ENCODE results near the gene ZNF687.

- TF ChIP-seq POLR2A (IDR thresholded peaks at IDR 0.05; ENCODE audit: borderline replicate concordance, extremely low read depth, insufficient read depth, insufficient read length) (no peak), POLR2AphosphoS5 (IDR thresholded peaks at IDR 0.05; ENCODE audit: low read depth, low read length) (no peak), TCF7L2 (IDR thresholded peaks at IDR 0.05; ENCODE audit: borderline replicate concordance, extremely low read depth, insufficient read depth, insufficient read length) (no peak), CTCF (IDR thresholded peaks at IDR 0.05 in 2 of 3, conservative IDR thresholded peaks at IDR 0.05 in 1 of 3; ENCODE audit: borderline replicate concordance in 1 of 3, insufficient read depth in 1 of 3, low read depth in 2 of 3, low read length in 2 of 3) (no peak), EZH2 (IDR thresholded peaks at IDR 0.05) (no peak), RAD21 (IDR thresholded peaks at IDR 0.05; ENCODE audit: low read depth) (no peak), CBX3 (IDR thresholded peaks at IDR 0.05; ENCODE audit: low read depth) (no peak), ZNF274 (IDR thresholded peaks at IDR 0.05; ENCODE audit: low read depth, low read length) (no peak), ZFX (IDR thresholded peaks at IDR 0.05) (no peak), EZH2phosphoT487 (IDR thresholded peaks at IDR 0.05; ENCODE audit: borderline replicate concordance) (no peak), FOSL1 (IDR thresholded peaks at IDR 0.05; ENCODE audit: low read depth) (no peak)
Measured at GRCh38 chr1:151325646-151326429, 43.7 kb downstream of the ZNF687 start.

All from HCT116 (cell line).